NB4 (cell line): ENCODE measurements around the gene PRDM4.
A peak's percentile ranks its signal among the peaks of the same experiment; 100 is the strongest.

Experiments
- DNase-seq: peaks from one replicate; pipeline ENCODE4 v3.0.0; 2010; ENCODE audit warnings: low read depth
- H3K4me3 ChIP-seq: one replicate; pipeline ENCODE4 v1.5.1; 2011; ENCODE audit warnings: mild to moderate bottlenecking, low read depth, low read length, moderate library complexity
- MYC ChIP-seq: IDR thresholded peaks from 2 replicates; pipeline ENCODE4 v1.6.1; 2011; ENCODE audit warnings: low read depth, low read length
- POLR2A ChIP-seq: IDR thresholded peaks from 2 replicates; pipeline ENCODE4 v1.6.1; 2011; ENCODE audit warnings: mild to moderate bottlenecking; ENCODE audit not compliant: insufficient read length; ENCODE audit errors: extremely low read depth
- TF ChIP-seq, protein P1 (sequence below): IDR thresholded peaks from 2 replicates; pipeline ENCODE4 v1.6.1; 2011; ENCODE audit warnings: low read depth, low read length
- TF ChIP-seq, protein P2 (sequence below): IDR thresholded peaks from one replicate; pipeline ENCODE4 v1.5.1; 2012; ENCODE audit warnings: low read depth, low read length

Gene PRDM4

DNA sequence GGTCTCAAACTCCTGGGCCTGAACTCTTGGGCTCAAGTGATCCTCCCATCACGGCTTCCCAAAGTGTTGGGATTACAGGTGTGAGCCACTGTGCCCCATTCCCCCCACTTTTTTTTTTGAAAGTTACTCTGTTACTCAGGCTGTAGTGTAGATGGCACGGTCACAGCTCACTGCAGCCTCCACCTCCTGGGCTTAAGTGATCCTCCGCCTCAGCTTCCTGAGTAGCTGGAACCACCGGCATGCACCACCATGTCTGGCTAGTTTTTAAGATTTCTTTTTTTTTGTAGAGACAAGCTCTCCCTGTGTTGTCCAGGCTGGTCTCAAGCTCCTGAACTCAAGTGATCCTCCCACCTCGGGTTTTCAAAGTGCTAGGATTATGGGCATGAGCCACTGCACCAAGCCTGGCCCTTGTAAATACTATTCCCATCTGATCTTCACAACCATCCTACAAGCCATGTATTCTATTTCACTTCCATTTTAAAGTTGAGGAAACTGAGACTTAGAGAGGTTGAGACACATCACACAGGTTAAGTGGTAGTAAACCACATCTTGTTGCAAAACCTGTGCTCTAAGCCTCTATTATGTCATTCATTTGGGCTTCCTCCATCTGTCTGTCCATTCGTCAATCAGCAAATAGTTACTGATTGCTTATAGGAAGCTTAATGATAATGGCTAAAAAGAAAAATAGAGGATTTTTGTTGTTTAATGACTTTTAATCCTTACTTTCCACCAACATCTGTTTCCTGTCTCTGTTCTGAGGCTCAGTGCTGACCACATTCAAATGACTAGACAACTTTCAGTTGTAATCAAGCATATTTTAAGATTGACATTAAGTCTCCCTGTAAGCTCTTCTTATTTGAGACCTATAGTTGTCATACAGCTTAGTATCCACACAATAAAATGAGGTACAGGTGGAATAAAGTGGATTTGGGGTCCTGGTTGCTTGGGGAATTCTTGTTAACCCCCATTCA lies 22.8 kb upstream of the PRDM4 start:
- DNase-seq: peak; percentile 24
- TF ChIP-seq, protein P1, sequence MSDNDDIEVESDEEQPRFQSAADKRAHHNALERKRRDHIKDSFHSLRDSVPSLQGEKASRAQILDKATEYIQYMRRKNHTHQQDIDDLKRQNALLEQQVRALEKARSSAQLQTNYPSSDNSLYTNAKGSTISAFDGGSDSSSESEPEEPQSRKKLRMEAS: no peak
- TF ChIP-seq POLR2A: no peak
- TF ChIP-seq, protein P2, sequence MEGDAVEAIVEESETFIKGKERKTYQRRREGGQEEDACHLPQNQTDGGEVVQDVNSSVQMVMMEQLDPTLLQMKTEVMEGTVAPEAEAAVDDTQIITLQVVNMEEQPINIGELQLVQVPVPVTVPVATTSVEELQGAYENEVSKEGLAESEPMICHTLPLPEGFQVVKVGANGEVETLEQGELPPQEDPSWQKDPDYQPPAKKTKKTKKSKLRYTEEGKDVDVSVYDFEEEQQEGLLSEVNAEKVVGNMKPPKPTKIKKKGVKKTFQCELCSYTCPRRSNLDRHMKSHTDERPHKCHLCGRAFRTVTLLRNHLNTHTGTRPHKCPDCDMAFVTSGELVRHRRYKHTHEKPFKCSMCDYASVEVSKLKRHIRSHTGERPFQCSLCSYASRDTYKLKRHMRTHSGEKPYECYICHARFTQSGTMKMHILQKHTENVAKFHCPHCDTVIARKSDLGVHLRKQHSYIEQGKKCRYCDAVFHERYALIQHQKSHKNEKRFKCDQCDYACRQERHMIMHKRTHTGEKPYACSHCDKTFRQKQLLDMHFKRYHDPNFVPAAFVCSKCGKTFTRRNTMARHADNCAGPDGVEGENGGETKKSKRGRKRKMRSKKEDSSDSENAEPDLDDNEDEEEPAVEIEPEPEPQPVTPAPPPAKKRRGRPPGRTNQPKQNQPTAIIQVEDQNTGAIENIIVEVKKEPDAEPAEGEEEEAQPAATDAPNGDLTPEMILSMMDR: no peak
- TF ChIP-seq MYC: no peak
- no peak overlapping the region for H3K4me3 ChIP-seq

DNA sequence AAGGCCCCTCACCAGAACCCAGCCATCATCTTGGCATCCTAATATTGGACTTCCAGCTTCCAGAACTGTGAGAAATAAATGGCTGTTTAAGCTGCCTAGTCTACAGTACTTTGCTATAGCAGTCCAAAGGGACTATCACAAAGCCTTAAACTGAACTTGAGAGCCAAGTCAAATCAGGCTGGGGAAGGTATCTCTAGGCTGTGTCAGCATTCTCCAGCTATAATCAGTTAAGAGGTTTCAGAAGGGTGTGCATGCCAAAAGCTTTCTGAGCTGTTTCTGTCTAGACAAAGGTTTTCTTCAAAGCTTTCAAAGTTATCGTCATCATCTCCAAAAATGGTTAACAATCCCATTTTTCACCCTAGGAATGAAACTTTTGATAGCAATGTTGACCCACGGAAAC lies 21.1 kb upstream of the PRDM4 start:
- no peak for DNase-seq
- TF ChIP-seq, protein P2: no peak
- TF ChIP-seq POLR2A (no peak), MYC (no peak)
- TF ChIP-seq, protein P1: no peak
- no peak overlapping the region for H3K4me3 ChIP-seq

DNA sequence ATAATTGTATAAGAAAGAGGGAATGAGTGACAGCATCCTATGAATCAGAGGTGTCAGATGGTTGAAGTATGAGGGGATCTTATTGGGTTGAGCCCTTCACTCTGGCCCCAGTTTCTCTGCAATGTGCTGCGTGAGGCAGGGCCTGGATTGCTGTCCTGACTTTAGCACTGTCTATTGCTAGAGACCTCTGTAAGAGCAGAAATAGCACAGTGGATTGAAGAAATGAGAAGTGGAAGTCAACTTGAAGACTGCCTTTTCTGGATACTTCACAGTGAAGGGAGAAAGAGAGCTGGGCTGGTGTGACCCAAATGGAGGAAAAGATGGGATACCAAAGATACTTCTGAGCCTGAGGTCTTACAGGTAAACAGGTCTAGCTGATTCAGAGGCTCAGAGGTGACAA lies 19.4 kb upstream of the PRDM4 start:
- DNase-seq: no peak
- H3K4me3 ChIP-seq: no peak overlapping the region

DNA sequence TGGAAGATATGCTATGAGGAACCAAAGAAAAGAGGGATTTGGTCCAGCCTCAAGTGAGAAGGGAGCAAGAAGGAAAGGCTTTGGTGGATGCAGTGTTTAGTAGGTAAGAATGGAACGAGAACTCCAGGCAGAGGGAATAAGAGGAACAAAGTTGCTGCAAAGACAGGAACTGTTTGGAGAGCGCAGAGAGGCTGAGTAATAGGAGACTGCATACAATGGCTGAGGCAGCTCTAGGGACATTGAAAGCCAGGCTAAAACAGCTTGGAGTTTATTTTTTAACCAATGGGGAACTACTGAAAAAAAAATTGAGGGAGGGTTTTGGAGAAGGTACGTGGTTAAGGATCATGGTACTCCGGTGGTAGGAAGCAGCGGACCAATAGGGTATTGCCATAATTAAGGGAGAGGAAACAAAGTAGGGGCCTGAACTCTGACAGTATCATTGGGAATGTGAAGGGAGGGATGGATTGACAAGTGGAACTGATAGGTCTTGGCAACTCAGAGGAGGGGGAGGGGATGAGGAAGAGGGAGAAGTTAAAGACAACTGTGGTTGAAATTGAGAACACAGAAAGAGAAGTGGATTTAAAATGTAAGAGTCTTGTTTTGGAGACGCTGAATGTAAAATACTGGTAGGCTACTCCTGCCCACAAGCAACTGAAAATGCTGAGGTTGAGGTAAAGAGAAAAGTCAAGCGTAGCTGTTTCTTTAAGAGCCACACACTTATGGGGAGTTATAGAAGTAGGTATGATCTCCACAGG lies 18.3 kb upstream of the PRDM4 start:
- no peak overlapping the region for H3K4me3 ChIP-seq
- DNase-seq: peak; percentile 59
- TF ChIP-seq, protein P1: no peak
- TF ChIP-seq MYC: no peak
- TF ChIP-seq, protein P2: no peak

More for the DNA sequence above, 19.4 kb upstream of the PRDM4 start:
- TF ChIP-seq, protein P2: no peak
- no peak for TF ChIP-seq MYC
- TF ChIP-seq, protein P1: no peak
- TF ChIP-seq POLR2A: no peak

DNA sequence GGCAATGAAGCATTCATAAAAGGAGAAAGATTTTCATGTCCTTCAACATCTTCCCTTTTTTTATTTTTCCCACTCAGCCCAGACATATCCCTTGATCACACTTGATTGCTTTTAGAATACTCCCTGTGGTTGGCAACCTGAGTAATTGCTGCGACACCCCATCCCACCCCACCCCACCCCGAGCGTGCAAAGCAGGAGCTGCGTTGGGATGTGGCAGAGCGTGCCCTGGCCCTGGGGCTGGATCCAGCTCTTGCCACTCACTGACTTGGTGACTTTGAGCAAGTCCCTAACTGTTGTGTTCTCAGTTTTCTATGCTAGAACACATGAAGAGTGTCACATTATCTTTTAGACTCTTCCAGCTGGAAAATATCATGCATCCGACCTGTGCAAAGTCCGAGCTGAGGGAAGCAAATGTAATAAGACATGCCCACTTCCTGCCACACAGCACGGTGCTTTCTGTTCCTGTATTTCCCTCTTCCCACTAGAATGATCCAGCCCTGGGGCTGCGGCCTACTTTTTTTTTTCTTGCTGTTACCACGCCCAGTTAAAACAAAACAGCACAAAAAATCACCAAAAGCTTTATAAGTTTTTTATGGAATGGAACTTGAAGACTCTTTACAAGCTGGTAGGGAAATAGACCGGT lies 17.6 kb upstream of the PRDM4 start:
- TF ChIP-seq, protein P1: no peak
- no peak for TF ChIP-seq MYC
- TF ChIP-seq POLR2A: no peak
- TF ChIP-seq, protein P2: no peak
- no peak overlapping the region for H3K4me3 ChIP-seq
- peak; percentile 45 for DNase-seq
